Mesendoderm (in vitro differentiated cells): ENCODE data around the gene SULT1A3.

Experiments
- DNase-seq: peaks from one replicate; pipeline ENCODE4 v3.0.0; 2013
- H2AK5ac ChIP-seq: 2 replicates; pipeline ENCODE4 v1.6.1; 2013; ENCODE audit warnings: low read length, inconsistent platforms
- H2BK120ac ChIP-seq: 2 replicates; pipeline ENCODE4 v1.6.1; 2013; ENCODE audit warnings: low read depth, mild to moderate bottlenecking, low read length, moderate library complexity, mixed read lengths
- H2BK15ac ChIP-seq: replicated peaks from 2 replicates; pipeline ENCODE4 v1.6.1; 2013; ENCODE audit warnings: low read depth, mild to moderate bottlenecking, moderate library complexity
- H2BK5ac ChIP-seq: 2 replicates; pipeline ENCODE4 v1.6.1; 2013; ENCODE audit warnings: low read length, inconsistent platforms
- H3K18ac ChIP-seq: 2 replicates; pipeline ENCODE4 v1.6.1; 2013; ENCODE audit warnings: mild to moderate bottlenecking, low read length, mixed read lengths
- H3K23ac ChIP-seq: one replicate; pipeline ENCODE4 v1.6.1; 2013; ENCODE audit warnings: low read length
- H3K27ac ChIP-seq: 2 replicates; pipeline ENCODE4 v1.5.1; 2013; ENCODE audit warnings: low read depth, mild to moderate bottlenecking, inconsistent platforms, low read length, moderate library complexity
- H3K27me3 ChIP-seq: 2 replicates; pipeline ENCODE4 v1.6.1; 2013; ENCODE audit warnings: low read length, control low read depth, mild to moderate bottlenecking, inconsistent platforms; ENCODE audit not compliant: insufficient read depth, poor library complexity
- H3K36me3 ChIP-seq: 2 replicates; pipeline ENCODE4 v1.6.1; 2013; ENCODE audit warnings: low read length, inconsistent platforms; ENCODE audit not compliant: control insufficient read depth, insufficient read depth
- H3K4ac ChIP-seq: one replicate; pipeline ENCODE4 v1.6.1; 2013; ENCODE audit warnings: low read depth, mild to moderate bottlenecking, low read length, moderate library complexity
- H3K4me1 ChIP-seq: 2 replicates; pipeline ENCODE4 v1.6.1; 2013; ENCODE audit warnings: low read depth, low read length, inconsistent platforms; ENCODE audit not compliant: control insufficient read depth
- H3K4me2 ChIP-seq: 2 replicates; pipeline ENCODE4 v1.6.1; 2013; ENCODE audit warnings: low read length
- H3K4me3 ChIP-seq: 2 replicates; pipeline ENCODE4 v1.5.1; 2013; ENCODE audit warnings: mild to moderate bottlenecking, low read length
- H3K56ac ChIP-seq: one replicate; pipeline ENCODE4 v1.6.1; 2013; ENCODE audit warnings: low read length
- H3K79me1 ChIP-seq: 2 replicates; pipeline ENCODE4 v1.6.1; 2013; ENCODE audit warnings: low read length, inconsistent platforms
- H3K79me2 ChIP-seq: 2 replicates; pipeline ENCODE4 v1.6.1; 2013; ENCODE audit warnings: mild to moderate bottlenecking, low read length; ENCODE audit not compliant: control insufficient read depth, insufficient read depth
- H3K9ac ChIP-seq: 2 replicates; pipeline ENCODE4 v1.6.1; 2013; ENCODE audit warnings: low read length, inconsistent platforms
- H4K5ac ChIP-seq: one replicate; pipeline ENCODE4 v1.6.1; 2013; ENCODE audit warnings: low read length
- H4K8ac ChIP-seq: one replicate; pipeline ENCODE4 v1.6.1; 2013; ENCODE audit warnings: low read depth, mild to moderate bottlenecking, control low read depth, low read length, moderate library complexity
- WGBS: extraction: QIAGEN DNeasy Blood & Tissue Kit; methylation state at CpG from one replicate; pipeline ENCODE4 v1.1.7; 2013; ENCODE audit warnings: low lambda C conversion rate, missing lambda C conversion rate; ENCODE audit not compliant: insufficient coverage; ENCODE audit errors: extremely low coverage; 5-methylcytosine and 5-hydroxymethylcytosine counted together

Gene SULT1A3

GRCh38 chr16:30184891-30185682 is 14.0 kb upstream of the SULT1A3 start:
- Histone ChIP-seq H3K27me3 (no peaks in the 10 kb centered on the region), H3K27ac (no peak overlapping the region), H4K5ac (no peak overlapping the region), H3K23ac (no peak overlapping the region), H2BK15ac (no peak overlapping the region), H2AK5ac (no peak overlapping the region), H4K8ac (no peak overlapping the region), H3K36me3 (no peaks in the 10 kb centered on the region), H3K4me3 (no peak overlapping the region), H3K4ac (no peak overlapping the region), H2BK5ac (no peak overlapping the region), H3K4me1 (no peaks in the 10 kb centered on the region), H3K9ac (no peak overlapping the region), H3K79me1 (no peaks in the 10 kb centered on the region), H3K79me2 (no peaks in the 10 kb centered on the region), H3K18ac (no peak overlapping the region), H3K4me2 (no peak overlapping the region), H2BK120ac (no peak overlapping the region), H3K56ac (peak overlapping the region; percentile 0)
- no peak for DNase-seq
- no CpG with 5 or more reads among the region's 13 CpGs for WGBS

GRCh38 chr16:30185683-30186421 is 13.2 kb upstream of the SULT1A3 start:
- H4K8ac ChIP-seq = no peak overlapping the region
- no peak overlapping the region for H3K27ac ChIP-seq
- H2BK120ac ChIP-seq = no peak overlapping the region
- no peaks in the 10 kb centered on the region for H3K4me1 ChIP-seq
- no peaks in the 10 kb centered on the region for H3K79me2 ChIP-seq
- no peaks in the 10 kb centered on the region for H3K36me3 ChIP-seq
- no peak overlapping the region for H3K56ac ChIP-seq
- H3K23ac ChIP-seq = no peak overlapping the region
- H3K18ac ChIP-seq = no peak overlapping the region
- no peak overlapping the region for H3K4me2 ChIP-seq
- no peaks in the 10 kb centered on the region for H3K27me3 ChIP-seq
- H3K4me3 ChIP-seq = no peak overlapping the region
- H2BK5ac ChIP-seq = no peak overlapping the region
- H3K4ac ChIP-seq = no peak overlapping the region
- H3K9ac ChIP-seq = no peak overlapping the region
- no CpG with 5 or more reads among the region's 15 CpGs for WGBS
- no peak overlapping the region for H2AK5ac ChIP-seq
- no peak for DNase-seq
- H2BK15ac ChIP-seq = no peak overlapping the region
- H3K79me1 ChIP-seq = no peaks in the 10 kb centered on the region
- no peak overlapping the region for H4K5ac ChIP-seq

- Histone ChIP-seq H2AK5ac (no peak overlapping the region), H2BK15ac (no peak overlapping the region), H2BK5ac (no peak overlapping the region), H3K18ac (no peak overlapping the region), H3K36me3 (no peaks in the 10 kb centered on the region), H4K8ac (no peak overlapping the region), H3K4me3 (no peak overlapping the region), H2BK120ac (no peak overlapping the region), H3K4ac (no peak overlapping the region), H3K27ac (no peak overlapping the region), H3K9ac (no peak overlapping the region), H3K27me3 (no peaks in the 10 kb centered on the region), H4K5ac (no peak overlapping the region), H3K23ac (no peak overlapping the region), H3K79me2 (no peaks in the 10 kb centered on the region), H3K4me1 (no peaks in the 10 kb centered on the region), H3K56ac (no peak overlapping the region), H3K79me1 (no peaks in the 10 kb centered on the region), H3K4me2 (no peak overlapping the region)
- WGBS = no CpG with 5 or more reads among the region's 9 CpGs
- no peak for DNase-seq
These were observed 12.6 kb upstream of the SULT1A3 start for GRCh38 chr16:30186444-30186781.

- WGBS = no CpG with 5 or more reads among the region's 36 CpGs
- Histone ChIP-seq H4K5ac (no peak overlapping the region), H3K79me2 (no peaks in the 10 kb centered on the region), H2BK120ac (no peak overlapping the region), H3K4me2 (no peak overlapping the region), H3K27me3 (no peaks in the 10 kb centered on the region), H3K23ac (no peak overlapping the region), H3K79me1 (no peaks in the 10 kb centered on the region), H3K4me3 (no peak overlapping the region), H3K36me3 (no peaks in the 10 kb centered on the region), H2BK15ac (no peak overlapping the region), H3K56ac (no peak overlapping the region), H3K27ac (no peak overlapping the region), H3K4ac (no peak overlapping the region), H2BK5ac (no peak overlapping the region), H3K18ac (no peak overlapping the region), H4K8ac (no peak overlapping the region), H3K4me1 (no peaks in the 10 kb centered on the region), H3K9ac (no peak overlapping the region), H2AK5ac (no peak overlapping the region)
- peak; percentile 64 for DNase-seq
These were observed 12.1 kb upstream of the SULT1A3 start for GRCh38 chr16:30186782-30187555.

GRCh38 chr16:30187556-30187865 is 11.5 kb upstream of the SULT1A3 start:
- Histone ChIP-seq H3K4me1 (no peaks in the 10 kb centered on the region), H3K27ac (no peak overlapping the region), H4K8ac (no peak overlapping the region), H3K9ac (no peak overlapping the region), H3K18ac (no peak overlapping the region), H4K5ac (no peak overlapping the region), H3K4me2 (no peak overlapping the region), H3K4ac (no peak overlapping the region), H2AK5ac (no peak overlapping the region), H2BK5ac (no peak overlapping the region), H2BK120ac (no peak overlapping the region), H2BK15ac (no peak overlapping the region), H3K36me3 (no peaks in the 10 kb centered on the region), H3K4me3 (no peak overlapping the region), H3K23ac (no peak overlapping the region), H3K79me2 (no peaks in the 10 kb centered on the region), H3K56ac (no peak overlapping the region), H3K27me3 (no peaks in the 10 kb centered on the region), H3K79me1 (no peaks in the 10 kb centered on the region)
- no peak for DNase-seq
- WGBS = no CpG with 5 or more reads among the region's 9 CpGs
